Measurements from ENCODE around the gene CCDC85C. TPM values are rescaled to one million over a fixed set of nuclear protein-coding genes. Genes with fewer than 3 reads are reported as not detected.

The CCDC85C gene
- total and polyA plus RNA-seq, 2 of the 4 experiments (the other 2 are of a cell fraction): 16.0 to 19.0 TPM

DNA sequence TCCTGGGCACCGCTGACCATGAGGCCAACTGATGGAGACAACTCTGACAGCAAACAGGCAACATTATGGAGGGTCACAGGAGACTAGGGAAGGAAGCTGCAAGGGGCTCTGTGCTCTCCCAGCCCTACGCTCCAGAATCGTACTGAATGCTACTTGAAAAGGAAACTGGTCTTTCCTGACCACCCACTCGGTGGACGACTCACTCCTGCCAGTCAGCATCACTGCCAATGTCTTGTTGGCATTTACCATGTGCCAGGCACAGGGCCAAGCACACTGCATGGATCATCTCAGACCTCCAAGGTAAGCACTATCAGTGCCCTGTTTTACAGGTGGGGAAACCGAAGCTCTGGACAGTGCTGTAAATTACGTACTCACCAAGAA is 38.0 kb downstream of the CCDC85C start:
- peaks cover 68% of the 10 kb centered on the region for H4K20me1 ChIP-seq (ENCODE audit: insufficient read depth, low read length)

More for the DNA sequence above, 38.0 kb downstream of the CCDC85C start:
- Histone ChIP-seq H3K36me3 (ENCODE audit: control insufficient read depth, insufficient read depth, low read length) (no peaks in the 10 kb centered on the region), H4K91ac (ENCODE audit: insufficient read depth, low read depth, low read length) (no peak overlapping the region; the same call in 1 of the 2 replicates), H3K9me3 (ENCODE audit: control insufficient read depth, insufficient read depth, low read length) (no peaks in the 10 kb centered on the region), H2BK5ac (ENCODE audit: low read depth, low read length, poor library complexity, severe bottlenecking) (no peak overlapping the region), H3K4me3 (ENCODE audit: insufficient read depth, low read depth, low read length) (no peak overlapping the region), H3K79me1 (ENCODE audit: low read depth in 1 of 2, low read length in 2 of 2) (peaks cover 40 to 91% of the 10 kb centered on the region in 2 experiments), H3K14ac (replicated peaks; ENCODE audit: low read depth, low read length) (no peak overlapping the region; the same call in 1 of the 2 replicates), H3K4me2 (ENCODE audit: low read depth, low read length) (no peak overlapping the region), H3K27ac (ENCODE audit: insufficient read depth, low read length) (no peak overlapping the region), H4K5ac (ENCODE audit: low read depth, low read length) (no peak overlapping the region), H4K8ac (ENCODE audit: low read depth in 2 of 2, low read length in 2 of 2) (no peak overlapping the region), H3K9ac (ENCODE audit: low read depth, low read length) (no peak overlapping the region), H2BK20ac (ENCODE audit: low read depth, low read length) (no peak overlapping the region), H2AK9ac (replicated peaks; ENCODE audit: low read depth, low read length, poor library complexity) (no peak overlapping the region), H3K27me3 (ENCODE audit: control insufficient read depth, insufficient read depth, low read length) (no peaks in the 10 kb centered on the region), H2AFZ (replicated peaks; ENCODE audit: low read length, poor library complexity) (no peak overlapping the region), H2BK120ac (ENCODE audit: low read depth, low read length) (no peak overlapping the region), H3K18ac (ENCODE audit: low read depth, low read length) (no peak overlapping the region), H3K4ac (ENCODE audit: low read depth, low read length) (0 out of 2 replicates have a peak overlapping the region, but pooled peaks have one; percentile 5), H3K56ac (ENCODE audit: extremely low read depth, insufficient read depth, low read length) (no peak overlapping the region), H2BK15ac (ENCODE audit: low read depth, low read length) (no peak overlapping the region), H2AK5ac (ENCODE audit: low read depth, low read length) (peak overlapping the region; percentile 23), H3K23ac (ENCODE audit: low read depth, low read length) (no peak overlapping the region), H3K9me1 (ENCODE audit: insufficient read depth, low read length) (peaks cover 28% of the 10 kb centered on the region), H3K4me1 (ENCODE audit: control insufficient read depth, insufficient read depth, low read length) (peaks cover 46% of the 10 kb centered on the region)
- TF ChIP-seq CEBPB (IDR thresholded peaks at IDR 0.05; ENCODE audit: low read depth, low read length): no peak
- no peak for TF ChIP-seq CHD1 (IDR thresholded peaks at IDR 0.05; ENCODE audit: low read depth, low read length)
- TF ChIP-seq, protein P1, sequence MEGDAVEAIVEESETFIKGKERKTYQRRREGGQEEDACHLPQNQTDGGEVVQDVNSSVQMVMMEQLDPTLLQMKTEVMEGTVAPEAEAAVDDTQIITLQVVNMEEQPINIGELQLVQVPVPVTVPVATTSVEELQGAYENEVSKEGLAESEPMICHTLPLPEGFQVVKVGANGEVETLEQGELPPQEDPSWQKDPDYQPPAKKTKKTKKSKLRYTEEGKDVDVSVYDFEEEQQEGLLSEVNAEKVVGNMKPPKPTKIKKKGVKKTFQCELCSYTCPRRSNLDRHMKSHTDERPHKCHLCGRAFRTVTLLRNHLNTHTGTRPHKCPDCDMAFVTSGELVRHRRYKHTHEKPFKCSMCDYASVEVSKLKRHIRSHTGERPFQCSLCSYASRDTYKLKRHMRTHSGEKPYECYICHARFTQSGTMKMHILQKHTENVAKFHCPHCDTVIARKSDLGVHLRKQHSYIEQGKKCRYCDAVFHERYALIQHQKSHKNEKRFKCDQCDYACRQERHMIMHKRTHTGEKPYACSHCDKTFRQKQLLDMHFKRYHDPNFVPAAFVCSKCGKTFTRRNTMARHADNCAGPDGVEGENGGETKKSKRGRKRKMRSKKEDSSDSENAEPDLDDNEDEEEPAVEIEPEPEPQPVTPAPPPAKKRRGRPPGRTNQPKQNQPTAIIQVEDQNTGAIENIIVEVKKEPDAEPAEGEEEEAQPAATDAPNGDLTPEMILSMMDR (conservative IDR thresholded peaks at IDR 0.05; ENCODE audit: low read depth, low read length): no peak
- TF ChIP-seq RCOR1 (IDR thresholded peaks at IDR 0.05; ENCODE audit: insufficient replicate concordance, low read length): no peak
- TF ChIP-seq MAZ (IDR thresholded peaks at IDR 0.05; ENCODE audit: borderline replicate concordance, low read depth, low read length): no peak
- TF ChIP-seq, protein P2, sequence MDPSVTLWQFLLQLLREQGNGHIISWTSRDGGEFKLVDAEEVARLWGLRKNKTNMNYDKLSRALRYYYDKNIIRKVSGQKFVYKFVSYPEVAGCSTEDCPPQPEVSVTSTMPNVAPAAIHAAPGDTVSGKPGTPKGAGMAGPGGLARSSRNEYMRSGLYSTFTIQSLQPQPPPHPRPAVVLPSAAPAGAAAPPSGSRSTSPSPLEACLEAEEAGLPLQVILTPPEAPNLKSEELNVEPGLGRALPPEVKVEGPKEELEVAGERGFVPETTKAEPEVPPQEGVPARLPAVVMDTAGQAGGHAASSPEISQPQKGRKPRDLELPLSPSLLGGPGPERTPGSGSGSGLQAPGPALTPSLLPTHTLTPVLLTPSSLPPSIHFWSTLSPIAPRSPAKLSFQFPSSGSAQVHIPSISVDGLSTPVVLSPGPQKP (IDR thresholded peaks at IDR 0.05; ENCODE audit: borderline replicate concordance, low read depth, low read length): no peak
- TF ChIP-seq, protein P3, sequence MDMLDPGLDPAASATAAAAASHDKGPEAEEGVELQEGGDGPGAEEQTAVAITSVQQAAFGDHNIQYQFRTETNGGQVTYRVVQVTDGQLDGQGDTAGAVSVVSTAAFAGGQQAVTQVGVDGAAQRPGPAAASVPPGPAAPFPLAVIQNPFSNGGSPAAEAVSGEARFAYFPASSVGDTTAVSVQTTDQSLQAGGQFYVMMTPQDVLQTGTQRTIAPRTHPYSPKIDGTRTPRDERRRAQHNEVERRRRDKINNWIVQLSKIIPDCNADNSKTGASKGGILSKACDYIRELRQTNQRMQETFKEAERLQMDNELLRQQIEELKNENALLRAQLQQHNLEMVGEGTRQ (IDR thresholded peaks at IDR 0.05; ENCODE audit: low read depth, low read length): no peak
- TF ChIP-seq MXI1 (IDR thresholded peaks at IDR 0.05; ENCODE audit: borderline replicate concordance, low read depth, low read length): no peak
- TF ChIP-seq BHLHE40 (IDR thresholded peaks at IDR 0.05; ENCODE audit: low read depth, low read length): no peak
- TF ChIP-seq RAD21 (IDR thresholded peaks at IDR 0.05; ENCODE audit: low read length): no peak
- no peak for TF ChIP-seq FOS (IDR thresholded peaks at IDR 0.05; ENCODE audit: low read depth, low read length)
- no peak for TF ChIP-seq RFX5 (IDR thresholded peaks at IDR 0.05; ENCODE audit: low read depth, low read length)
- no peak for TF ChIP-seq NFE2L2 (IDR thresholded peaks at IDR 0.05; ENCODE audit: low read depth, low read length)
- TF ChIP-seq POLR2A (IDR thresholded peaks at IDR 0.05; ENCODE audit: low read depth, low read length): no peak
- no peak for TF ChIP-seq MAFK (IDR thresholded peaks at IDR 0.05; ENCODE audit: low read depth, low read length)
- TF ChIP-seq SMC3 (IDR thresholded peaks at IDR 0.05; ENCODE audit: low read depth, low read length): no peak
- intact Hi-C loops (cut with micrococcal nuclease): loop anchor here (5.0 kb wide), 1 partner anchor 34 kb away; no protein-coding TSS in a partner anchor
- WGBS, 2 experiments (ENCODE audit: extremely low coverage in 2 of 2, insufficient read length in 1 of 2): 54% methylated on average over 4 of the region's 7 CpGs; no CpG with 5 or more reads in 1 of the 2 experiments
- no peak for ATAC-seq (ENCODE audit: low read depth)
- no peak for DNase-seq
- in situ Hi-C loops (cut with MboI; ENCODE audit: low sequenced_read_pairs): no loop called here
- dilution Hi-C loops (cut with HindIII; ENCODE audit: low sequenced_read_pairs, unreplicated experiment): no loop called here
- BruUV-seq (replicated peaks): no TSS peak
- POLR2A ChIA-PET (ENCODE audit: unreplicated experiment): no interaction called here
- CTCF ChIA-PET: no interaction called here
